Astrocyte (in vitro differentiated cells and primary cell): ENCODE data around the gene PGRMC2.

Experiments used
- CTCF ChIP-seq: IDR thresholded peaks from 2 replicates; pipeline ENCODE4 v1.5.1; 2011; ENCODE audit warnings: low read depth, mild to moderate bottlenecking, inconsistent platforms, low read length, moderate library complexity; ENCODE audit not compliant: insufficient read depth
- EZH2 ChIP-seq: IDR thresholded peaks from 2 replicates; pipeline ENCODE4 v1.6.1; 2012; ENCODE audit warnings: mild to moderate bottlenecking, low read length, inconsistent platforms; ENCODE audit not compliant: insufficient read depth

- TF ChIP-seq CTCF (no peak), EZH2 (no peak)
These were observed 39.7 kb downstream of the PGRMC2 start for GRCh38 chr4:128247906-128248305.
